K562 (cell line): ENCODE data around the gene TOR1B. TPM values are rescaled to one million over a fixed set of nuclear protein-coding genes. Genes with fewer than 3 reads are reported as not detected.

ENCODE experiments used
- DMBX1 ChIP-seq: fragments of 250-450 bp; sonication (Bioruptor Pico); IDR thresholded peaks from 2 replicates; pipeline ENCODE4 v1.8.0; 2022; ENCODE audit warnings: inconsistent platforms, mild to moderate bottlenecking, moderate library complexity, borderline replicate concordance
- FOXK1 ChIP-seq: sonication (generic); formaldehyde crosslinking; IDR thresholded peaks from 2 replicates; pipeline ENCODE4 v1.8.0; 2022; ENCODE audit warnings: missing genetic modification reagents, mild to moderate bottlenecking, borderline replicate concordance
- HMG20A ChIP-seq: fragments of 450-650 bp; formaldehyde crosslinking; conservative IDR thresholded peaks from 2 replicates; pipeline ENCODE4 v1.4.0; 2020; ENCODE audit warnings: mild to moderate bottlenecking, mixed read lengths
- SRSF9 ChIP-seq: fragments of 200-400 bp; formaldehyde crosslinking; IDR thresholded peaks from 2 replicates; pipeline ENCODE4 v1.6.1; 2017; ENCODE audit warnings: low read depth, low read length, borderline replicate concordance
- ZNF586 ChIP-seq: fragments of 450-650 bp; formaldehyde crosslinking; conservative IDR thresholded peaks from 2 replicates; pipeline ENCODE4 v1.4.0; 2020; ENCODE audit warnings: mild to moderate bottlenecking, moderate library complexity
- polyA plus RNA-seq, 8 experiments: library from polyadenylated mRNA; depleted of rRNA in 4 of 8; stranded (reverse) in 5 of 8; unstranded in 3 of 8; fragments of >200 nt; fragmentation: Nextera tagmentation in 2 of 8; fragmentation: Illumina TruSeq in 1 of 8; extraction: Ambion mirVana in 2 of 8; extraction: Trizol in 1 of 8; gene quantifications; 2 replicates each; pipeline versions ENCODE4 v1.2.1 to v1.2.3, GENCODE V29; 2011 to 2014; ENCODE audit warnings: inconsistent platforms in 1 of 8, missing spikeins in 1 of 8
- total RNA-seq, 7 experiments: library from RNA; depleted of rRNA in 6 of 7; stranded (reverse); fragments of >200 nt in 6 of 7; fragmentation: Illumina TruSeq in 2 of 7; extraction: Trizol in 2 of 7; gene quantifications; 2 replicates each; pipeline versions ENCODE4 v1.2.1 to v1.2.3, GENCODE V29; 2011 to 2021; ENCODE audit warnings: low replicate concordance in 1 of 7
- TF ChIP-seq, protein P1 (sequence below): fragments of 450-650 bp; formaldehyde crosslinking; IDR thresholded peaks from 2 replicates; pipeline ENCODE4 v1.4.0; 2020; ENCODE audit warnings: mild to moderate bottlenecking, moderate library complexity
- TF ChIP-seq, protein P2 (sequence below), 3 experiments: IDR thresholded peaks in 2 of 3; conservative IDR thresholded peaks in 1 of 3; 2 replicates each; pipeline ENCODE4 v1.5.1; 2011 to 2012; ENCODE audit warnings: low read length in 3 of 3, mild to moderate bottlenecking in 3 of 3, control low read depth in 2 of 3, improper control_type of control experiment in 1 of 3, inconsistent platforms in 1 of 3, low read depth in 1 of 3, mixed read lengths in 1 of 3, moderate library complexity in 1 of 3; ENCODE audit not compliant: insufficient read depth in 2 of 3
- TF ChIP-seq, protein P3 (sequence below): fragments of 450-650 bp; formaldehyde crosslinking; IDR thresholded peaks from 2 replicates; pipeline ENCODE4 v1.4.0; 2020; ENCODE audit warnings: mild to moderate bottlenecking
- TF ChIP-seq, protein P4 (sequence below): conservative IDR thresholded peaks from 2 replicates; pipeline ENCODE4 v1.6.1; 2011; ENCODE audit warnings: low read depth, mild to moderate bottlenecking, low read length; ENCODE audit not compliant: control insufficient read depth
- TF ChIP-seq, protein P5 (sequence below), 2 experiments: fragments of 450-650 bp; IDR thresholded peaks; 2 replicates each; pipeline ENCODE4 v1.6.1; 2018; ENCODE audit warnings: mild to moderate bottlenecking in 2 of 2, low read depth in 1 of 2; ENCODE audit not compliant: partially characterized antibody in 2 of 2

Gene TOR1B
- total and polyA plus RNA-seq, 9 of the 15 experiments (the other 6 are each of a cell fraction or from before 2014, with no cell fraction given), result 4.2 to 36.5 (median 24.6) TPM

DNA sequence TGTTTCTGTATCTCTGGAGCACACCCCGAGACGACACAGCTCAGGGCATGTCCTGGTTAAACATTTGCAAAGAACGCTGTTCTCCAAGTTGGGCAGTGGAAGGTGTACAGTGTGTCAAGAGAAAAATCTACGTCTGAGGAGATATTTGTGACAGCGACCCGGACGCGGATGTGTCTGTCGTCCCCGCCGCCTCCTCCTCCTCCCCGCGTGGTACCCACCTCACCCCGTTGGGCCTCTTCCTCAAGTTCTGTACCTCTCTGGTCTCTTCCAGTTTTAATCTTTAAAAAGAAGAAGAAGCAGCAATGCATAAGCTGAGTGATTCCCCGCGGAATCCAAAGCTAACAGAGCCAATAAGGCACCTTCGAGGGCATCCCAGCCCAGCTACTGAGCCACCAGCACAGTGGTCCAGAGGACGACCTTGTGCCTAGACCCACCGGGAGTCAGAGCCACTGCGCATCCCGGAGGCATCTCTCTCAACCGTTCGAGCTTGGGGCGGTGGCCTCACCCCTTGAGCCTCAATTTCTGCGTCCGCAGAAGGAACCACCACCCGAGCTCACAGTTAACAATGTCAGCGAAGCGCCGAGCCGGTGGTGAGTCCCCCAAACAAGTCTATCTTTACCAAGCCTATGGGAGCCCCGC, 31.6 kb downstream of the TOR1B start (continued):
- TF ChIP-seq HMG20A, result 0 out of 2 replicates have a peak, but pooled peaks have one; percentile 20
- TF ChIP-seq, protein P1, sequence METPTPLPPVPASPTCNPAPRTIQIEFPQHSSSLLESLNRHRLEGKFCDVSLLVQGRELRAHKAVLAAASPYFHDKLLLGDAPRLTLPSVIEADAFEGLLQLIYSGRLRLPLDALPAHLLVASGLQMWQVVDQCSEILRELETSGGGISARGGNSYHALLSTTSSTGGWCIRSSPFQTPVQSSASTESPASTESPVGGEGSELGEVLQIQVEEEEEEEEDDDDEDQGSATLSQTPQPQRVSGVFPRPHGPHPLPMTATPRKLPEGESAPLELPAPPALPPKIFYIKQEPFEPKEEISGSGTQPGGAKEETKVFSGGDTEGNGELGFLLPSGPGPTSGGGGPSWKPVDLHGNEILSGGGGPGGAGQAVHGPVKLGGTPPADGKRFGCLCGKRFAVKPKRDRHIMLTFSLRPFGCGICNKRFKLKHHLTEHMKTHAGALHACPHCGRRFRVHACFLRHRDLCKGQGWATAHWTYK (CRISPR knock-in tag), result 0 out of 2 replicates have a peak, but pooled peaks have one; percentile 71
- TF ChIP-seq, protein P2, sequence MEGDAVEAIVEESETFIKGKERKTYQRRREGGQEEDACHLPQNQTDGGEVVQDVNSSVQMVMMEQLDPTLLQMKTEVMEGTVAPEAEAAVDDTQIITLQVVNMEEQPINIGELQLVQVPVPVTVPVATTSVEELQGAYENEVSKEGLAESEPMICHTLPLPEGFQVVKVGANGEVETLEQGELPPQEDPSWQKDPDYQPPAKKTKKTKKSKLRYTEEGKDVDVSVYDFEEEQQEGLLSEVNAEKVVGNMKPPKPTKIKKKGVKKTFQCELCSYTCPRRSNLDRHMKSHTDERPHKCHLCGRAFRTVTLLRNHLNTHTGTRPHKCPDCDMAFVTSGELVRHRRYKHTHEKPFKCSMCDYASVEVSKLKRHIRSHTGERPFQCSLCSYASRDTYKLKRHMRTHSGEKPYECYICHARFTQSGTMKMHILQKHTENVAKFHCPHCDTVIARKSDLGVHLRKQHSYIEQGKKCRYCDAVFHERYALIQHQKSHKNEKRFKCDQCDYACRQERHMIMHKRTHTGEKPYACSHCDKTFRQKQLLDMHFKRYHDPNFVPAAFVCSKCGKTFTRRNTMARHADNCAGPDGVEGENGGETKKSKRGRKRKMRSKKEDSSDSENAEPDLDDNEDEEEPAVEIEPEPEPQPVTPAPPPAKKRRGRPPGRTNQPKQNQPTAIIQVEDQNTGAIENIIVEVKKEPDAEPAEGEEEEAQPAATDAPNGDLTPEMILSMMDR (IDR thresholded peaks at IDR 0.05 in 2 of 3, conservative IDR thresholded peaks at IDR 0.05 in 1 of 3; ENCODE audit: insufficient read depth in 2 of 3, low read depth in 1 of 3, low read length in 3 of 3), result no peak
- TF ChIP-seq SRSF9, result no peak
- TF ChIP-seq DMBX1 (CRISPR knock-in tag), result 0 out of 2 replicates have a peak, but pooled peaks have one; percentile 21
- TF ChIP-seq, protein P3, sequence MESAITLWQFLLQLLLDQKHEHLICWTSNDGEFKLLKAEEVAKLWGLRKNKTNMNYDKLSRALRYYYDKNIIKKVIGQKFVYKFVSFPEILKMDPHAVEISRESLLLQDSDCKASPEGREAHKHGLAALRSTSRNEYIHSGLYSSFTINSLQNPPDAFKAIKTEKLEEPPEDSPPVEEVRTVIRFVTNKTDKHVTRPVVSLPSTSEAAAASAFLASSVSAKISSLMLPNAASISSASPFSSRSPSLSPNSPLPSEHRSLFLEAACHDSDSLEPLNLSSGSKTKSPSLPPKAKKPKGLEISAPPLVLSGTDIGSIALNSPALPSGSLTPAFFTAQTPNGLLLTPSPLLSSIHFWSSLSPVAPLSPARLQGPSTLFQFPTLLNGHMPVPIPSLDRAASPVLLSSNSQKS (CRISPR knock-in tag), result 0 out of 2 replicates have a peak, but pooled peaks have one; percentile 49
- TF ChIP-seq ZNF586 (CRISPR knock-in tag), result no peak
- 0 out of 2 replicates have a peak, but pooled peaks have one; percentile 25 for TF ChIP-seq FOXK1
- TF ChIP-seq, protein P4, sequence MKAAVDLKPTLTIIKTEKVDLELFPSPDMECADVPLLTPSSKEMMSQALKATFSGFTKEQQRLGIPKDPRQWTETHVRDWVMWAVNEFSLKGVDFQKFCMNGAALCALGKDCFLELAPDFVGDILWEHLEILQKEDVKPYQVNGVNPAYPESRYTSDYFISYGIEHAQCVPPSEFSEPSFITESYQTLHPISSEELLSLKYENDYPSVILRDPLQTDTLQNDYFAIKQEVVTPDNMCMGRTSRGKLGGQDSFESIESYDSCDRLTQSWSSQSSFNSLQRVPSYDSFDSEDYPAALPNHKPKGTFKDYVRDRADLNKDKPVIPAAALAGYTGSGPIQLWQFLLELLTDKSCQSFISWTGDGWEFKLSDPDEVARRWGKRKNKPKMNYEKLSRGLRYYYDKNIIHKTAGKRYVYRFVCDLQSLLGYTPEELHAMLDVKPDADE, result 0 out of 2 replicates have a peak, but pooled peaks have one; percentile 13
- TF ChIP-seq, protein P5, sequence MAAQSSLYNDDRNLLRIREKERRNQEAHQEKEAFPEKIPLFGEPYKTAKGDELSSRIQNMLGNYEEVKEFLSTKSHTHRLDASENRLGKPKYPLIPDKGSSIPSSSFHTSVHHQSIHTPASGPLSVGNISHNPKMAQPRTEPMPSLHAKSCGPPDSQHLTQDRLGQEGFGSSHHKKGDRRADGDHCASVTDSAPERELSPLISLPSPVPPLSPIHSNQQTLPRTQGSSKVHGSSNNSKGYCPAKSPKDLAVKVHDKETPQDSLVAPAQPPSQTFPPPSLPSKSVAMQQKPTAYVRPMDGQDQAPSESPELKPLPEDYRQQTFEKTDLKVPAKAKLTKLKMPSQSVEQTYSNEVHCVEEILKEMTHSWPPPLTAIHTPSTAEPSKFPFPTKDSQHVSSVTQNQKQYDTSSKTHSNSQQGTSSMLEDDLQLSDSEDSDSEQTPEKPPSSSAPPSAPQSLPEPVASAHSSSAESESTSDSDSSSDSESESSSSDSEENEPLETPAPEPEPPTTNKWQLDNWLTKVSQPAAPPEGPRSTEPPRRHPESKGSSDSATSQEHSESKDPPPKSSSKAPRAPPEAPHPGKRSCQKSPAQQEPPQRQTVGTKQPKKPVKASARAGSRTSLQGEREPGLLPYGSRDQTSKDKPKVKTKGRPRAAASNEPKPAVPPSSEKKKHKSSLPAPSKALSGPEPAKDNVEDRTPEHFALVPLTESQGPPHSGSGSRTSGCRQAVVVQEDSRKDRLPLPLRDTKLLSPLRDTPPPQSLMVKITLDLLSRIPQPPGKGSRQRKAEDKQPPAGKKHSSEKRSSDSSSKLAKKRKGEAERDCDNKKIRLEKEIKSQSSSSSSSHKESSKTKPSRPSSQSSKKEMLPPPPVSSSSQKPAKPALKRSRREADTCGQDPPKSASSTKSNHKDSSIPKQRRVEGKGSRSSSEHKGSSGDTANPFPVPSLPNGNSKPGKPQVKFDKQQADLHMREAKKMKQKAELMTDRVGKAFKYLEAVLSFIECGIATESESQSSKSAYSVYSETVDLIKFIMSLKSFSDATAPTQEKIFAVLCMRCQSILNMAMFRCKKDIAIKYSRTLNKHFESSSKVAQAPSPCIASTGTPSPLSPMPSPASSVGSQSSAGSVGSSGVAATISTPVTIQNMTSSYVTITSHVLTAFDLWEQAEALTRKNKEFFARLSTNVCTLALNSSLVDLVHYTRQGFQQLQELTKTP (IDR thresholded peaks at IDR 0.05; ENCODE audit: low read depth in 1 of 2, partially characterized antibody in 2 of 2), result peak in 1 of 2 experiments; percentile 55
- TF ChIP-seq, all 486 proteins: peak for 27
